Endothelial cell of umbilical vein (primary cell): ENCODE measurements around the gene LSM6.

Experiments
- EZH2 ChIP-seq: IDR thresholded peaks from 2 replicates; pipeline ENCODE4 v1.6.1; 2012; ENCODE audit warnings: borderline replicate concordance, low read depth, mild to moderate bottlenecking, moderate library complexity, low read length, inconsistent platforms; ENCODE audit not compliant: severe bottlenecking
- FOS ChIP-seq: IDR thresholded peaks from 2 replicates; pipeline ENCODE4 v1.6.1; 2011; ENCODE audit warnings: mild to moderate bottlenecking, low read length, moderate library complexity, borderline replicate concordance; ENCODE audit not compliant: insufficient read depth
- GATA2 ChIP-seq: IDR thresholded peaks from 2 replicates; pipeline ENCODE4 v1.7.0; 2011; ENCODE audit warnings: low read depth, mild to moderate bottlenecking, moderate library complexity, mixed read lengths, low read length; ENCODE audit not compliant: insufficient read length, insufficient read depth
- JUN ChIP-seq: IDR thresholded peaks from 2 replicates; pipeline ENCODE4 v1.6.1; 2011; ENCODE audit warnings: borderline replicate concordance, low read depth; ENCODE audit not compliant: insufficient read length, insufficient read depth
- MYC ChIP-seq: IDR thresholded peaks from one replicate; pipeline ENCODE4 v1.6.1; 2011; ENCODE audit warnings: mild to moderate bottlenecking, low read depth, low read length
- POLR2A ChIP-seq: IDR thresholded peaks from 2 replicates; pipeline ENCODE4 v1.6.1; 2012; ENCODE audit warnings: low read depth, mild to moderate bottlenecking, control low read depth, low read length
- POLR2AphosphoS5 ChIP-seq: IDR thresholded peaks from 2 replicates; pipeline ENCODE4 v1.6.1; 2012; ENCODE audit warnings: low read depth, mild to moderate bottlenecking, control low read depth, low read length, moderate library complexity; ENCODE audit not compliant: insufficient read depth
- TF ChIP-seq, protein P1 (sequence below), 2 donors: IDR thresholded peaks; 1 replicate in 1 of 2; 2 replicates in 1 of 2; pipeline ENCODE4 v1.5.1; 2011; ENCODE audit warnings: low read length in 2 of 2, mild to moderate bottlenecking in 2 of 2, moderate library complexity in 2 of 2, control low read depth in 1 of 2, inconsistent platforms in 1 of 2, low read depth in 1 of 2; ENCODE audit not compliant: insufficient read depth in 1 of 2; ENCODE audit errors: extremely low read depth in 1 of 2
- TF ChIP-seq, protein P2 (sequence below): IDR thresholded peaks from 2 replicates; pipeline ENCODE4 v1.6.1; 2011; ENCODE audit not compliant: insufficient read depth, insufficient read length

GRCh38 chr4:146148021-146148420 lies 27.5 kb upstream of the LSM6 start:
- TF ChIP-seq POLR2A, result no peak
- no peak for TF ChIP-seq JUN
- no peak for TF ChIP-seq POLR2AphosphoS5
- TF ChIP-seq EZH2, result no peak
- TF ChIP-seq, protein P1, sequence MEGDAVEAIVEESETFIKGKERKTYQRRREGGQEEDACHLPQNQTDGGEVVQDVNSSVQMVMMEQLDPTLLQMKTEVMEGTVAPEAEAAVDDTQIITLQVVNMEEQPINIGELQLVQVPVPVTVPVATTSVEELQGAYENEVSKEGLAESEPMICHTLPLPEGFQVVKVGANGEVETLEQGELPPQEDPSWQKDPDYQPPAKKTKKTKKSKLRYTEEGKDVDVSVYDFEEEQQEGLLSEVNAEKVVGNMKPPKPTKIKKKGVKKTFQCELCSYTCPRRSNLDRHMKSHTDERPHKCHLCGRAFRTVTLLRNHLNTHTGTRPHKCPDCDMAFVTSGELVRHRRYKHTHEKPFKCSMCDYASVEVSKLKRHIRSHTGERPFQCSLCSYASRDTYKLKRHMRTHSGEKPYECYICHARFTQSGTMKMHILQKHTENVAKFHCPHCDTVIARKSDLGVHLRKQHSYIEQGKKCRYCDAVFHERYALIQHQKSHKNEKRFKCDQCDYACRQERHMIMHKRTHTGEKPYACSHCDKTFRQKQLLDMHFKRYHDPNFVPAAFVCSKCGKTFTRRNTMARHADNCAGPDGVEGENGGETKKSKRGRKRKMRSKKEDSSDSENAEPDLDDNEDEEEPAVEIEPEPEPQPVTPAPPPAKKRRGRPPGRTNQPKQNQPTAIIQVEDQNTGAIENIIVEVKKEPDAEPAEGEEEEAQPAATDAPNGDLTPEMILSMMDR (IDR thresholded peaks at IDR 0.05; ENCODE audit: extremely low read depth in 1 of 2, insufficient read depth in 1 of 2, low read depth in 1 of 2, low read length in 2 of 2), result no peak
- TF ChIP-seq MYC, result no peak
- TF ChIP-seq FOS, result no peak
- TF ChIP-seq, protein P2, sequence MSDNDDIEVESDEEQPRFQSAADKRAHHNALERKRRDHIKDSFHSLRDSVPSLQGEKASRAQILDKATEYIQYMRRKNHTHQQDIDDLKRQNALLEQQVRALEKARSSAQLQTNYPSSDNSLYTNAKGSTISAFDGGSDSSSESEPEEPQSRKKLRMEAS, result no peak
- TF ChIP-seq GATA2, result no peak
